IMR-90 (cell line): ENCODE data around the gene CAMTA2. TPM values are rescaled to one million over a fixed set of nuclear protein-coding genes. Genes with fewer than 3 reads are reported as not detected.

ENCODE experiments used
- ATAC-seq: fragments of 200-7000 bp; cut with Tn5 transposase; 2 replicates; pipeline ENCODE4 v1.9.1; 2020; ENCODE audit warnings: low read depth, mild to moderate bottlenecking, moderate library complexity
- BruUV-seq: library from RNA; stranded (reverse); fragments of 400-500 nt; replicated peaks from 2 replicates; lab custom pipeline; 2021; lab: Mats Ljungman, UMichigan
- CTCF ChIA-PET: fragments of 300-600 bp; formaldehyde crosslinking; extraction: SDS; loops from one replicate; lab custom pipeline; 2021; ENCODE audit warnings: antibody characterized with exemption; lab: Yijun Ruan, JAX
- POLR2A ChIA-PET: fragments of 300-600 bp; sonication (Branson Sonifier 250); formaldehyde crosslinking; loops from one replicate; lab custom pipeline; 2022; ENCODE audit warnings: antibody characterized with exemption; ENCODE audit not compliant: unreplicated experiment; lab: Charles Lee
- DNase-seq: peaks from one replicate; pipeline ENCODE4 v3.0.0; 2013
- H2AFZ ChIP-seq: replicated peaks from 2 replicates; pipeline ENCODE3; 2013; ENCODE audit warnings: low read length, mild to moderate bottlenecking; ENCODE audit not compliant: poor library complexity
- H2AK5ac ChIP-seq: 2 replicates; pipeline ENCODE4 v1.6.1; 2013; ENCODE audit warnings: low read depth, low read length, inconsistent platforms
- H2AK9ac ChIP-seq: replicated peaks from 2 replicates; pipeline ENCODE3; 2013; ENCODE audit warnings: mild to moderate bottlenecking, low read depth, low read length, moderate library complexity; ENCODE audit not compliant: poor library complexity
- H2BK120ac ChIP-seq: 2 replicates; pipeline ENCODE4 v1.6.1; 2013; ENCODE audit warnings: low read depth, low read length, inconsistent platforms
- H2BK15ac ChIP-seq: 3 replicates; pipeline ENCODE4 v1.6.1; 2013; ENCODE audit warnings: low read depth, low read length, inconsistent platforms
- H2BK20ac ChIP-seq: 2 replicates; pipeline ENCODE4 v1.6.1; 2013; ENCODE audit warnings: low read depth, mild to moderate bottlenecking, inconsistent platforms, low read length, moderate library complexity
- H2BK5ac ChIP-seq: 2 replicates; pipeline ENCODE4 v1.6.1; 2013; ENCODE audit warnings: mild to moderate bottlenecking, low read depth, low read length, inconsistent platforms; ENCODE audit not compliant: poor library complexity, severe bottlenecking
- H3K14ac ChIP-seq: replicated peaks from 2 replicates; pipeline ENCODE4 v1.6.1; 2013; ENCODE audit warnings: low read depth, low read length, inconsistent platforms
- H3K18ac ChIP-seq: 2 replicates; pipeline ENCODE4 v1.6.1; 2013; ENCODE audit warnings: low read depth, low read length, control low read depth
- H3K23ac ChIP-seq: 2 replicates; pipeline ENCODE4 v1.6.1; 2013; ENCODE audit warnings: low read depth, low read length, inconsistent platforms
- H3K27ac ChIP-seq: 2 replicates; pipeline ENCODE4 v1.5.1; 2013; ENCODE audit warnings: mild to moderate bottlenecking, control low read depth, low read length; ENCODE audit not compliant: insufficient read depth
- H3K27me3 ChIP-seq: 2 replicates; pipeline ENCODE4 v1.6.1; 2013; ENCODE audit warnings: low read length; ENCODE audit not compliant: control insufficient read depth, insufficient read depth
- H3K36me3 ChIP-seq: 2 replicates; pipeline ENCODE4 v1.6.1; 2013; ENCODE audit warnings: low read length, mixed read lengths; ENCODE audit not compliant: control insufficient read depth, insufficient read depth
- H3K4ac ChIP-seq: 2 replicates; pipeline ENCODE4 v1.6.1; 2013; ENCODE audit warnings: low read depth, low read length, inconsistent platforms
- H3K4me1 ChIP-seq: 2 replicates; pipeline ENCODE4 v1.6.1; 2013; ENCODE audit warnings: low read length, mixed read lengths; ENCODE audit not compliant: control insufficient read depth, insufficient read depth
- H3K4me2 ChIP-seq: 2 replicates; pipeline ENCODE4 v1.6.1; 2013; ENCODE audit warnings: low read depth, mild to moderate bottlenecking, control low read depth, low read length, moderate library complexity
- H3K4me3 ChIP-seq: 2 replicates; pipeline ENCODE4 v1.5.1; 2013; ENCODE audit warnings: low read depth, mild to moderate bottlenecking, control low read depth, low read length, moderate library complexity; ENCODE audit not compliant: insufficient read depth
- H3K56ac ChIP-seq: 2 replicates; pipeline ENCODE4 v1.6.1; 2013; ENCODE audit warnings: low read length, inconsistent platforms; ENCODE audit not compliant: insufficient read depth; ENCODE audit errors: extremely low read depth
- H3K79me1 ChIP-seq, 2 experiments: 2 replicates each; pipeline ENCODE4 v1.6.1; 2013; ENCODE audit warnings: low read length in 2 of 2, inconsistent platforms in 1 of 2, low read depth in 1 of 2
- H3K9ac ChIP-seq: 2 replicates; pipeline ENCODE4 v1.6.1; 2013; ENCODE audit warnings: low read depth, low read length, control low read depth
- H3K9me1 ChIP-seq: 2 replicates; pipeline ENCODE4 v1.6.1; 2013; ENCODE audit warnings: low read length, inconsistent platforms; ENCODE audit not compliant: insufficient read depth
- H3K9me3 ChIP-seq: 2 replicates; pipeline ENCODE4 v1.6.1; 2013; ENCODE audit warnings: low read length; ENCODE audit not compliant: control insufficient read depth, insufficient read depth
- H4K20me1 ChIP-seq: 2 replicates; pipeline ENCODE4 v1.6.1; 2013; ENCODE audit warnings: low read length, inconsistent platforms; ENCODE audit not compliant: insufficient read depth
- H4K5ac ChIP-seq: 2 replicates; pipeline ENCODE4 v1.6.1; 2013; ENCODE audit warnings: mild to moderate bottlenecking, low read depth, low read length, control low read depth
- H4K8ac ChIP-seq, 2 experiments: 2 replicates each; pipeline ENCODE4 v1.6.1; 2013; ENCODE audit warnings: low read depth in 2 of 2, low read length in 2 of 2, control low read depth in 1 of 2, inconsistent platforms in 1 of 2
- H4K91ac ChIP-seq: 2 replicates; pipeline ENCODE4 v1.6.1; 2013; ENCODE audit warnings: low read depth, low read length, inconsistent platforms; ENCODE audit not compliant: insufficient read depth
- BHLHE40 ChIP-seq: fragments of 150-350 bp; IDR thresholded peaks from 2 replicates; pipeline ENCODE4 v1.6.1; 2016; ENCODE audit warnings: mild to moderate bottlenecking, low read depth, low read length
- CEBPB ChIP-seq: IDR thresholded peaks from 2 replicates; pipeline ENCODE4 v1.6.1; 2012; ENCODE audit warnings: low read depth, low read length, improper control_type of control experiment
- CHD1 ChIP-seq: IDR thresholded peaks from 2 replicates; pipeline ENCODE4 v1.6.1; 2012; ENCODE audit warnings: low read depth, low read length, improper control_type of control experiment
- FOS ChIP-seq: fragments of 150-350 bp; IDR thresholded peaks from 2 replicates; pipeline ENCODE4 v1.6.1; 2016; ENCODE audit warnings: low read depth, low read length
- NFE2L2 ChIP-seq: fragments of 150-350 bp; IDR thresholded peaks from 2 replicates; pipeline ENCODE4 v1.6.1; 2016; ENCODE audit warnings: low read depth, mild to moderate bottlenecking, low read length
- POLR2A ChIP-seq: IDR thresholded peaks from 2 replicates; pipeline ENCODE4 v1.6.1; 2012; ENCODE audit warnings: mild to moderate bottlenecking, low read depth, low read length
- SMC3 ChIP-seq: fragments of 150-350 bp; IDR thresholded peaks from 2 replicates; pipeline ENCODE4 v1.6.1; 2016; ENCODE audit warnings: low read depth, mild to moderate bottlenecking, antibody characterized with exemption, low read length, moderate library complexity
- WGBS, 2 experiments: methylation state at CpG; one replicate each; pipeline versions ENCODE4 v1.1.5 to v1.1.7; 2013; ENCODE audit warnings: missing lambda C conversion rate in 2 of 2; ENCODE audit not compliant: insufficient read length in 1 of 2; ENCODE audit errors: extremely low coverage in 2 of 2; 5-methylcytosine and 5-hydroxymethylcytosine counted together
- dilution Hi-C: fragments of 300-500 bp; cut with HindIII; formaldehyde crosslinking; loops from one replicate; pipeline ENCODE4 v1.14.3; 2018; ENCODE audit warnings: low sequenced_read_pairs; ENCODE audit not compliant: unreplicated experiment
- in situ Hi-C: fragments of 300-500 bp; cut with MboI; formaldehyde crosslinking; loops from 3 replicates; pipeline ENCODE4 v1.14.3; 2019; ENCODE audit warnings: low sequenced_read_pairs, inconsistent platforms, mixed read lengths
- intact Hi-C: fragments of 100-400 bp; cut with micrococcal nuclease; formaldehyde crosslinking; loops from 2 replicates; pipeline ENCODE4 v1.10.0; 2022
- polyA plus RNA-seq, 3 experiments: library from polyadenylated mRNA; depleted of rRNA; stranded (reverse); fragments of >200 nt; gene quantifications; 2 replicates each; pipeline ENCODE4 v1.2.3, GENCODE V29; 2012; ENCODE audit warnings: low replicate concordance in 1 of 3
- total RNA-seq: library from RNA; depleted of rRNA; stranded (reverse); fragments of >200 nt; gene quantifications from 2 replicates; pipeline ENCODE4 v1.2.3, GENCODE V29; 2012
- TF ChIP-seq, protein P1 (sequence below): fragments of 150-350 bp; IDR thresholded peaks from 2 replicates; pipeline ENCODE4 v1.6.1; 2016; ENCODE audit warnings: low read depth, mild to moderate bottlenecking, low read length, moderate library complexity, borderline replicate concordance
- TF ChIP-seq, protein P2 (sequence below): conservative IDR thresholded peaks from 2 replicates; pipeline ENCODE4 v1.5.1; 2012; ENCODE audit warnings: mild to moderate bottlenecking, low read depth, low read length, improper control_type of control experiment
- TF ChIP-seq, protein P3 (sequence below): fragments of 150-350 bp; IDR thresholded peaks from 2 replicates; pipeline ENCODE4 v1.6.1; 2017; ENCODE audit warnings: mild to moderate bottlenecking, antibody characterized with exemption, low read length, low read depth

The CAMTA2 gene
- total and polyA plus RNA-seq, 2 of the 4 experiments (the other 2 are of a cell fraction), result 1.4 to 54.7 TPM

DNA sequence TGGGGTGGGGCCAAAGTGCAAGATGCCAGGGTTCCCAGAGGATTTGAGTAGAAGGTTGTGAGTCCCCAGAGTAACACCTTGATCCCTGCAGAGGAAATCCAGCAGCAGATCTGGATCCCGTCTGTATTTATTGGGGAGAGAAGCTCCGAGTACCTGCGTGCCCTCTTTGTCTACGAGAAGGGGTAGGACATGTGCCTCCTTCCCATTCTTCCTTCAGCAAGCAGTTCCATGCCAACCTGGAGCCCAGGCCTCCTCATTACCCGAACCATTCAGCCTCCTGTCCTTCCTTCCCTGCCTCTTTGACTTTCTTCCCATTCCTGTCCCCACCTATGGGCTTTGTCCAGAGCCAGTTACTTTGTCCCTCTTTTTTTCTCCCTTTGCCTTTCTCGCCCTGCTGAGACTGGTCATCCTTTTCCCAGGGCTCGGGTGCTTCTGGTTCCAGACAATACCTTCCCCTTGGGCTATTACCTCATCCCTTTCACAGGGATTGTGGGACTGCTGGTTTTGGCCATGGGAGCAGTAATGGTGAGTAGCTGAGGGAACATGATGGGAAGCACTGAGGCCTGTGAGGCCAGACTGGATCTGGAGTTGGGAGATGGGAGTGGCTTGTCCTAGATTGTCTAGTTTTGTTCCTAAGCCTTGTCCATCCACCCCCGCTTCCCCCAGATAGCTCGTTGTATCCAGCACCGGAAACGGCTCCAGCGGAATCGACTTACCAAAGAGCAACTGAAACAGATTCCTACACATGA lies 44.5 kb downstream of the CAMTA2 start:
- DNase-seq, result no peak
- H3K27ac ChIP-seq, result no peak overlapping the region

More for the DNA sequence above, 44.5 kb downstream of the CAMTA2 start:
- Histone ChIP-seq H2BK20ac (no peak overlapping the region), H4K91ac (no peak overlapping the region), H4K5ac (no peak overlapping the region), H2AK9ac (no peak overlapping the region), H3K4me1 (peaks cover 19% of the 10 kb centered on the region), H2AK5ac (no peak overlapping the region), H3K4me2 (no peak overlapping the region), H3K18ac (no peak overlapping the region), H3K4ac (no peak overlapping the region), H4K20me1 (peaks cover 66% of the 10 kb centered on the region), H3K23ac (no peak overlapping the region), H3K27me3 (no peaks in the 10 kb centered on the region), H2BK15ac (no peak overlapping the region), H3K4me3 (no peak overlapping the region), H3K9me1 (peaks cover 15% of the 10 kb centered on the region; the same call in 1 of the 2 replicates), H2BK120ac (no peak overlapping the region), H3K9ac (no peak overlapping the region), H4K8ac (no peak overlapping the region), H2AFZ (no peak overlapping the region), H3K36me3 (peaks cover 46% of the 10 kb centered on the region), H3K9me3 (no peaks in the 10 kb centered on the region), H3K56ac (no peak overlapping the region), H2BK5ac (no peak overlapping the region), H3K79me1 (peaks cover 22 to 61% of the 10 kb centered on the region in 2 experiments; a peak in 3 of 4 replicates), H3K14ac (no peak overlapping the region)
- no TSS peak for BruUV-seq
- no peak for ATAC-seq
- dilution Hi-C loops (no loop called here), in situ Hi-C loops (no loop called here), intact Hi-C loops (no loop called here)
- WGBS, 2 experiments, result 86% methylated on average over 1 of the region's 13 CpGs; no CpG with 5 or more reads in 1 of the 2 experiments
- ChIA-PET CTCF (no interaction called here), POLR2A (no interaction called here)
- TF ChIP-seq POLR2A, result no peak
- TF ChIP-seq SMC3, result no peak
- TF ChIP-seq, protein P1, sequence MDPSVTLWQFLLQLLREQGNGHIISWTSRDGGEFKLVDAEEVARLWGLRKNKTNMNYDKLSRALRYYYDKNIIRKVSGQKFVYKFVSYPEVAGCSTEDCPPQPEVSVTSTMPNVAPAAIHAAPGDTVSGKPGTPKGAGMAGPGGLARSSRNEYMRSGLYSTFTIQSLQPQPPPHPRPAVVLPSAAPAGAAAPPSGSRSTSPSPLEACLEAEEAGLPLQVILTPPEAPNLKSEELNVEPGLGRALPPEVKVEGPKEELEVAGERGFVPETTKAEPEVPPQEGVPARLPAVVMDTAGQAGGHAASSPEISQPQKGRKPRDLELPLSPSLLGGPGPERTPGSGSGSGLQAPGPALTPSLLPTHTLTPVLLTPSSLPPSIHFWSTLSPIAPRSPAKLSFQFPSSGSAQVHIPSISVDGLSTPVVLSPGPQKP, result no peak
- TF ChIP-seq FOS, result no peak
- TF ChIP-seq BHLHE40, result no peak
- no peak for TF ChIP-seq NFE2L2
- no peak for TF ChIP-seq CEBPB
- TF ChIP-seq, protein P2, sequence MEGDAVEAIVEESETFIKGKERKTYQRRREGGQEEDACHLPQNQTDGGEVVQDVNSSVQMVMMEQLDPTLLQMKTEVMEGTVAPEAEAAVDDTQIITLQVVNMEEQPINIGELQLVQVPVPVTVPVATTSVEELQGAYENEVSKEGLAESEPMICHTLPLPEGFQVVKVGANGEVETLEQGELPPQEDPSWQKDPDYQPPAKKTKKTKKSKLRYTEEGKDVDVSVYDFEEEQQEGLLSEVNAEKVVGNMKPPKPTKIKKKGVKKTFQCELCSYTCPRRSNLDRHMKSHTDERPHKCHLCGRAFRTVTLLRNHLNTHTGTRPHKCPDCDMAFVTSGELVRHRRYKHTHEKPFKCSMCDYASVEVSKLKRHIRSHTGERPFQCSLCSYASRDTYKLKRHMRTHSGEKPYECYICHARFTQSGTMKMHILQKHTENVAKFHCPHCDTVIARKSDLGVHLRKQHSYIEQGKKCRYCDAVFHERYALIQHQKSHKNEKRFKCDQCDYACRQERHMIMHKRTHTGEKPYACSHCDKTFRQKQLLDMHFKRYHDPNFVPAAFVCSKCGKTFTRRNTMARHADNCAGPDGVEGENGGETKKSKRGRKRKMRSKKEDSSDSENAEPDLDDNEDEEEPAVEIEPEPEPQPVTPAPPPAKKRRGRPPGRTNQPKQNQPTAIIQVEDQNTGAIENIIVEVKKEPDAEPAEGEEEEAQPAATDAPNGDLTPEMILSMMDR, result no peak
- TF ChIP-seq CHD1, result no peak
- TF ChIP-seq, protein P3, sequence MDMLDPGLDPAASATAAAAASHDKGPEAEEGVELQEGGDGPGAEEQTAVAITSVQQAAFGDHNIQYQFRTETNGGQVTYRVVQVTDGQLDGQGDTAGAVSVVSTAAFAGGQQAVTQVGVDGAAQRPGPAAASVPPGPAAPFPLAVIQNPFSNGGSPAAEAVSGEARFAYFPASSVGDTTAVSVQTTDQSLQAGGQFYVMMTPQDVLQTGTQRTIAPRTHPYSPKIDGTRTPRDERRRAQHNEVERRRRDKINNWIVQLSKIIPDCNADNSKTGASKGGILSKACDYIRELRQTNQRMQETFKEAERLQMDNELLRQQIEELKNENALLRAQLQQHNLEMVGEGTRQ, result no peak
